Measurements from ENCODE around the gene NHSL2. TPM values are rescaled to one million over a fixed set of nuclear protein-coding genes. Genes with fewer than 3 reads are reported as not detected.
"Not testable (repeated sequence)": the region's sequence is repeated elsewhere in the genome, so short reads cannot be mapped to it uniquely, and the experiment has no call there.

NHSL2 gene
- total RNA-seq, 1 donor from 2014 or later, result 13.0 TPM

- DNase-seq (ENCODE audit: low read depth), result no peak
- peaks cover 5% of the 10 kb centered on the region for H3K4me1 ChIP-seq (ENCODE audit: insufficient read depth, low read length)
- Mint-ChIP-seq H3K9me3 (ENCODE audit: unreplicated experiment) (no peaks in the 10 kb centered on the region), H3K4me3 (ENCODE audit: unreplicated experiment) (no peak overlapping the region), H3K36me3 (ENCODE audit: low read depth, unreplicated experiment) (no peaks in the 10 kb centered on the region), H3K4me1 (ENCODE audit: low read depth, unreplicated experiment) (peaks cover 7% of the 10 kb centered on the region), H3K27ac (ENCODE audit: unreplicated experiment) (no peak overlapping the region), H3K27me3 (ENCODE audit: low read depth, unreplicated experiment) (peaks cover 11% of the 10 kb centered on the region)
- H3K79me2 ChIP-seq (ENCODE audit: insufficient read depth, low read length), result no peaks in the 10 kb centered on the region
- no peak overlapping the region for H3K4me3 ChIP-seq (ENCODE audit: insufficient read depth, low read depth, low read length)
- no peak overlapping the region for H3K4me2 ChIP-seq (ENCODE audit: low read length)
- no peaks in the 10 kb centered on the region for H3K27me3 ChIP-seq (ENCODE audit: insufficient read depth, low read length)
- H4K20me1 ChIP-seq (ENCODE audit: insufficient read depth, low read length), result no peaks in the 10 kb centered on the region
- no peak overlapping the region for H3K9ac ChIP-seq (ENCODE audit: low read length)
- no peak overlapping the region for H3K27ac ChIP-seq (ENCODE audit: low read depth, low read length)
- H2AFZ ChIP-seq (ENCODE audit: low read depth, low read length), result no peak overlapping the region
- TF ChIP-seq CTCF (IDR thresholded peaks at IDR 0.05; ENCODE audit: insufficient read depth, low read depth, low read length) (no peak), EZH2 (IDR thresholded peaks at IDR 0.05; ENCODE audit: insufficient read depth, low read length) (no peak)
- no peaks in the 10 kb centered on the region for H3K36me3 ChIP-seq (ENCODE audit: insufficient read depth, low read length)
- no peaks in the 10 kb centered on the region for H3K9me3 ChIP-seq (ENCODE audit: insufficient read depth, low read depth, low read length)
- FAIRE-seq, result no peak
Observed at GRCh38 chrX:71872542-71873458, 37.8 kb upstream of the NHSL2 start.

GRCh38 chrX:71873459-71873833 is 37.2 kb upstream of the NHSL2 start:
- H3K27ac ChIP-seq (ENCODE audit: low read depth, low read length), result no peak overlapping the region
- no peak for FAIRE-seq
- Mint-ChIP-seq H3K27me3 (ENCODE audit: low read depth, unreplicated experiment) (peaks cover 7% of the 10 kb centered on the region), H3K9me3 (ENCODE audit: unreplicated experiment) (no peaks in the 10 kb centered on the region), H3K36me3 (ENCODE audit: low read depth, unreplicated experiment) (no peaks in the 10 kb centered on the region), H3K27ac (ENCODE audit: unreplicated experiment) (no peak overlapping the region), H3K4me3 (ENCODE audit: unreplicated experiment) (no peak overlapping the region), H3K4me1 (ENCODE audit: low read depth, unreplicated experiment) (peaks cover 7% of the 10 kb centered on the region)
- no peak for DNase-seq (ENCODE audit: low read depth)
- no peaks in the 10 kb centered on the region for H3K27me3 ChIP-seq (ENCODE audit: insufficient read depth, low read length)
- no peak overlapping the region for H2AFZ ChIP-seq (ENCODE audit: low read depth, low read length)
- no peak overlapping the region for H3K9ac ChIP-seq (ENCODE audit: low read length)
- H4K20me1 ChIP-seq (ENCODE audit: insufficient read depth, low read length), result no peaks in the 10 kb centered on the region
- H3K36me3 ChIP-seq (ENCODE audit: insufficient read depth, low read length), result no peaks in the 10 kb centered on the region
- H3K79me2 ChIP-seq (ENCODE audit: insufficient read depth, low read length), result no peaks in the 10 kb centered on the region
- no peaks in the 10 kb centered on the region for H3K9me3 ChIP-seq (ENCODE audit: insufficient read depth, low read depth, low read length)
- TF ChIP-seq CTCF (IDR thresholded peaks at IDR 0.05; ENCODE audit: insufficient read depth, low read depth, low read length) (no peak), EZH2 (IDR thresholded peaks at IDR 0.05; ENCODE audit: insufficient read depth, low read length) (no peak)
- H3K4me2 ChIP-seq (ENCODE audit: low read length), result no peak overlapping the region
- H3K4me1 ChIP-seq (ENCODE audit: insufficient read depth, low read length), result peaks cover 5% of the 10 kb centered on the region
- no peak overlapping the region for H3K4me3 ChIP-seq (ENCODE audit: insufficient read depth, low read depth, low read length)

- not testable (repeated sequence) for H3K4me2 ChIP-seq (ENCODE audit: low read length); H3K9me3 ChIP-seq (ENCODE audit: insufficient read depth, low read depth, low read length); H3K36me3 Mint-ChIP-seq (ENCODE audit: low read depth, unreplicated experiment); H3K79me2 ChIP-seq (ENCODE audit: insufficient read depth, low read length); H3K9ac ChIP-seq (ENCODE audit: low read length); DNase-seq (ENCODE audit: low read depth); H4K20me1 ChIP-seq (ENCODE audit: insufficient read depth, low read length); H3K27ac ChIP-seq (ENCODE audit: low read depth, low read length); H3K27ac Mint-ChIP-seq (ENCODE audit: unreplicated experiment); H3K4me1 Mint-ChIP-seq (ENCODE audit: low read depth, unreplicated experiment); H3K27me3 ChIP-seq (ENCODE audit: insufficient read depth, low read length); H3K4me3 ChIP-seq (ENCODE audit: insufficient read depth, low read depth, low read length); FAIRE-seq; H3K4me1 ChIP-seq (ENCODE audit: insufficient read depth, low read length); H3K9me3 Mint-ChIP-seq (ENCODE audit: unreplicated experiment); H3K36me3 ChIP-seq (ENCODE audit: insufficient read depth, low read length); H3K4me3 Mint-ChIP-seq (ENCODE audit: unreplicated experiment); H2AFZ ChIP-seq (ENCODE audit: low read depth, low read length)
- H3K27me3 Mint-ChIP-seq (ENCODE audit: low read depth, unreplicated experiment), result peaks cover 11% of the 10 kb centered on the region
Observed at GRCh38 chrX:71876841-71877240, 33.8 kb upstream of the NHSL2 start.
